H1 (cell line): ENCODE data around the gene TMEM252. TPM values are rescaled to one million over a fixed set of nuclear protein-coding genes. Genes with fewer than 3 reads are reported as not detected.

ENCODE experiments used
- polyA plus RNA-seq, 7 experiments: library from polyadenylated mRNA; depleted of rRNA in 3 of 7; stranded (reverse) in 5 of 7; unstranded in 2 of 7; fragments of >200 nt in 5 of 7; fragments of 200-250 nt in 2 of 7; gene quantifications; 1 replicate in 5 of 7; 2 replicates in 1 of 7; 4 replicates in 1 of 7; pipeline versions ENCODE4 v1.2.1 to v1.2.3, GENCODE V29; 2011 to 2013; ENCODE audit warnings: missing spikeins in 2 of 7, mixed read lengths in 2 of 7
- total RNA-seq: library from RNA; stranded (reverse); fragmentation: NEBNext Ultra II Directional; extraction: Animal tissue kit (Norgen Biotek cat#: 25700); gene quantifications from 2 replicates; pipeline ENCODE4 v1.2.1, GENCODE V29; 2021

Gene TMEM252
- total and polyA plus RNA-seq, 2 of the 8 experiments (the other 6 are each of a cell fraction or from before 2014, with no cell fraction given), result not detected

Other genes with a start within 250 kb of the TMEM252 start
- 0.15 TPM in 1 of 2 replicates, not detected in the other for gene FOXD4L3, start 238.0 kb downstream of the TMEM252 start, total RNA-seq
- gene FOXD4L3, start 238.0 kb downstream of the TMEM252 start, polyA plus RNA-seq (2011; rRNA removed), result not detected in 2 replicates
- not detected in 2 replicates for gene PGM5, start 184.3 kb downstream of the TMEM252 start, total RNA-seq
- 0.06 TPM in 1 of 2 replicates, not detected in the other for gene PGM5, start 184.3 kb downstream of the TMEM252 start, polyA plus RNA-seq (2011; rRNA removed)
- gene PIP5K1B, start 164.4 kb upstream of the TMEM252 start, total RNA-seq, result 6.1 and 7.7 TPM in 2 replicates
- gene PIP5K1B, start 164.4 kb upstream of the TMEM252 start, polyA plus RNA-seq (2011; rRNA removed), result 2.2 and 4.7 TPM in 2 replicates